NCI-H2081 treated with DMSO at 0.1 percent for 48 hours (cell line): ENCODE data around the gene NIN.

ENCODE experiments used
- DNase-seq: peaks from one replicate; lab custom pipeline; 2025; lab: John Stamatoyannopoulos, UW

NIN gene

DNA sequence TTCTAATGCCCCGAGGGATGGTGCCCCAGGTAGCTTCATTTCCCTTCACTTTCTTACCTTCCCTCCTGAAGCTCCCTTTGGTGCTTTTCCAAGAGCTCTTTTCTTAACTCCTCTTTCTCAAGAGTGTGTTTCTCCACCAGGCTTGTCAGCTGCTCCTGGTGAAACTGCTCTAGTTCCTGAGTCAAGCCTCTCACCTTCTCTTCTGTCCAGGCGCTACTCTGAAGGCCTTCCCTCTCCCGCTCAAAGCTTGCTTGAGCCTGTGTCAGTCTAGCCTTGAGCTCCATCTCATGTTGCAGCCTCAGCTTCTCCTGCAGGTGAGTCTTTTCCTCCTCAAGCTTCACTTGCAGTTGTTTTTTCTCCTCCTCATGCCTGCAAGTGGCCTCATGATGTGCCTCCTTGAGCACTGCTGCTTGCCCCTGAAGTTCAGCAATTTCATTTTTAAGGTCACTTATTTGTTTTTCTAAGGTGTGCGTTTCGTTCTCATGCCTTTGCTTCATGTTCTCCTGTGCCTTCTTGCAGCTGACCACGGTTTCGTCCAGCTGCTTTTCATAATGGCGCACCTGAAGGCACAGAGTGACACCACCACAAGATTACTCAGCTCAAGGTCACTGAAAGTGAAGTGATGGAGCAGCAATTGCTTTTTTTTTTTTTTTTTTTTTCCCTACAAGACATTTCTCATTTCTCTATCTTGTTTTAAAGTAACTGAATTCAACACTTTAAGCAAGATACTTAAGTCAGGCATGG, 71.0 kb downstream of the NIN start:
- no peak for DNase-seq

DNA sequence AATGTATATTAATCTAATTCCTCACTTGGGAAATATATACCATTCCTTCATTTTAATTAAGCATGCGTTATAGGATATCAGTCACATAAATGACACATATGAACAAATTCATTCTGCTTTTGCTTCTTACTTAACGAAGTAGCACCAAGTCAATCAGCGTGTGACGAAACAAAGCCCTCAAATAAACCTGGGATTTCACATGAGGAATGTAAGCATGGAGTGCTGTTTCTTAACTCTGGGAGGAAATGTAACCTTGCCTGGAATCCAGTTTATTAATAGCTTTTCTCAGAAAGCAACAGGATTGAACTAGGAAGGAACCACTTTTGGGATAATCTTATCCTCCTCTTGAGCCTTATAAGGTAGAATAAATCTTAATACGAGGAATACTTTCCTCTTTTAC, 72.0 kb downstream of the NIN start:
- DNase-seq: no peak

GRCh38 chr14:50758305-50758704, 72.7 kb downstream of the NIN start:
- no peak for DNase-seq

DNA sequence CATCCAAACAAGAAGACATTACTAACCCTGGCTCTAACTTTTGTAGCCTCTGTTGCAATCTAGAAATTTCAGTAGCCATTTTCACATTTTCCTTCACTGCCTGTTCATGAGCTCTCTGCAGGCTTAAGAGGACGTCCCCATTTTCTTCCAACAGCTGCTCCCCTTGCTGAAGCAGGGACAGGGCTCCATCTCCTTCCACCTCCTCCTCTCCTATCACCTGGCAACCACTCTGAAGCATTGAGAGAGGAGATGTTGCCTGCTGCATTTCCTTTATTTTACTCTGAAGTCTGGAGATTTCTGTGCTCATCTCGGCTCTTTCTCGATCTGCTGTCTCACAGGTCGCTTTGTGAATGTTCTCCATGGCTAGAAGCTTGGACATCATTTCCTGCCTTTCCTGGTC, 73.3 kb downstream of the NIN start:
- no peak for DNase-seq

- no peak for DNase-seq
Measured at GRCh38 chr14:50756300-50756699, 74.7 kb downstream of the NIN start.

- DNase-seq: no peak
Measured at GRCh38 chr14:50750323-50750722, 80.6 kb downstream of the NIN start.

DNA sequence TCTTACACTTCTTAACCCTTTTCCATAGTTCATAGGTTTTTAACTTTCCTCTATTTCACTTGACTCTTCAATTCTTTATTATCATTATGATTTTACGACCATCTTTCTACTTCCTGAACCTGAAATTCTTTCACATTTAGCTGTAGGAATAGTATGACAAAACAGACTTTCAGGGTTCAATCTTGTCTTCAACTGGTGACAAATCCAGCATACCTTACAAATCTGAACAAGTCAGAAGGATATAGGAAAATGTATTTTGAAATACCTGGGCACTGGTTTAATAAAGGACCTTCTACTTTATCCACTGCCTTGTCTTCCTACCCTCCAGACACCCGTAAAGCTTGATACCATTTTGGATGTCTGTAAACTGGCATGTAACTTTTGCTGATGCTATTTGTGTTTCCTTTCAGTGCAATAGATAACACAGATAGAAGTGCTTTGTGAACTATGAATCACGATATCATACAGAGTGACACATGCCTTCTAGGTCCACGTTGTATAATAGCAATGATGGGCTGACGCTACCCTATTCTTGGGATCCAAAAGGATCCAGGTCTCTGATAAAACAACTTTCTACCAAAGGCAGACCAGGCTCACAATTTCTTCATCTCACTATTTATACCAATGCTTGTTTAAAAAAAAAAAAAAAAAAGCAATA, 85.4 kb downstream of the NIN start:
- DNase-seq: no peak

- no peak for DNase-seq
Measured at GRCh38 chr14:50744231-50744630, 86.7 kb downstream of the NIN start.

GRCh38 chr14:50741567-50741966, 89.4 kb downstream of the NIN start:
- no peak for DNase-seq

- DNase-seq: no peak
Measured at GRCh38 chr14:50740856-50741255, 90.1 kb downstream of the NIN start.

DNA sequence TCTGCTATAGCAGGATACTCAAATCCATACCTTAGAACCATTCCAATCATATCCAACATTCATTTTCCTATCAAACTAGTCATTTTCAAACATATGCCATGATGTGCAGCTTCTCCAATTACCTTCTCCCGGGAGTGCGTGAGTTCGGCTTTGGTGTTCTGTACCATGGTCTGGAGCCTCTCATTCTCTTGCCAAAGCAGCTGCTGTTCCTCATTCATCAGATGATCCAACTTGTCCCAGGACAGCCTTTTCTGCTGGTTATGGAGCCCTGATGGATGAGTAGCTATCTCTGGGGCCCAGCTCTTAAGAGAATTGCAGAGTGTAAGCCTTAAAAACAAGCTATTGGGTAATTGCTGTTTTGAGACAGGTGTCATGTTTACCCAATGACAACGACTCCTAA, 91.8 kb downstream of the NIN start:
- DNase-seq: no peak

GRCh38 chr14:50736932-50737419, 94.0 kb downstream of the NIN start:
- no peak for DNase-seq

DNA sequence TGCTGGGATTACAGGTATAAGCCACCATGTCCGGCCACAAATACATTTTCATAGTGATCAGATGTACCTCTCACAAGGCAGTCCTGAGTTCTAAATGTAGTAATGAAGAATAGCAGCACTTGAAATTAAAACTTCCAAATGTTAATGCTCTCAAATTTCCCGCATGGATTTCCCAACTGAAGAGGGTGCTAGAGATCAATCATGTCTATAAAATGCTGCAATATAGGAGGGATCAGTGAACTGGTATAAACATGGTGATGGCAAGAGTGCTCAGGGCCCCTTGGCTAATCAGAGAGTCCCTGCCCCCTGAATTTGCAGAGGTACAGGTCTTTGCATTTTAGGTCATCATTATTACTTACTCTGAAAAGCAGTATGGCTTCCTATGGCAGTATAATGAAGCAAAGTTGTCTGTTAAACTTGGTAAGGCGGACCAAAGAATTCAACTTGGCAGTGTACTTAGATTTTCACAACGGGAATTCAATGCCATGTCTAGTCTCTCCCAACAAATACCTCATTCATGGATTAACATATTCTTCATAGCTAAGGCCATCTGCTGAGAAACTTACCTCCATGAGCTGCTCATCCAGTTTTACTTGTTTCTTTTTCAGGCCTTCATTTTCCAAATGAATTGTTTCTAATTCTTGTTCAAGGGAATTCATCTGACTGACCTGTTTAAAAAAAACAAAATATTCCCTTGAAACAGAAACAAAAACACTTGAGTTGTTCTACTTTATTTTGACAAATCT, 95.8 kb downstream of the NIN start:
- DNase-seq: no peak

DNA sequence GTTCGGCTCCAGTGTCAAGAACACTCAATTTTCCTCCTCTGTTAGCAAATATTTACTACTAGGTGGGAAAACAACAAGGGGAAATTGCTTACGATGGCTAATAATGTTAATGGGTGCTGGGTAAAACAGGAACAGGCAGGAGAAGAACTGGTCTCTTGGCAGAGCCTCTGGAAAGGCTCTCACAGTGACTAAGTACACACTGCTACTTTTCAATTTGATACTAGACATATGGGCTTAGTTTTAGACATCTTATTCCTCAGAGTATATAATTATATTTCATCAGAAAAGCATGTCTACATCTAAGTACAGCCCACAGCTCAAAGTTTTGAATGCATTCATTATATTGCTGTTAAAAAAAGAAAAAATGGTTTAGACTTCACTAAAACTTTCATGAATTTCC, 97.5 kb downstream of the NIN start:
- DNase-seq: no peak

DNA sequence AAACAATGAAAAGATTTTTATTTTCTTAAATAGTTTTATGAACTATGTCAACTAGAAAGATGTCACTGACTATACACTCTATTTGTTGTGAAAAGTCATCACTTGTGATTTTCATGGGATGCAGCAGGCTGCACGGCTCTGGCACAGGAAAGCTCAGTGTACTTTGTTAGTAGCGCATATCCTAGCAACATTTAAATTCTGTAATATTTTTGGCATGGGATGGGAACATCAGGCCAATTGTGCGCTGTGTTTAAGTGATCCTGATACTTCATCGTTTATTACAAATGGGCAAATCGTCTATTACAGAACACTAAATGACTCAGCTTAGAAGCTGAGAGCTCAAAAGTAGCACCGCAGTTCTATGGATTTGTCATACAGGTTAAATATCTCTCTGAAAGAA, 102.1 kb downstream of the NIN start:
- no peak for DNase-seq

GRCh38 chr14:50726372-50727107, 104.4 kb downstream of the NIN start:
- DNase-seq: no peak

- DNase-seq: no peak
Measured at GRCh38 chr14:50725761-50726160, 105.2 kb downstream of the NIN start.

DNA sequence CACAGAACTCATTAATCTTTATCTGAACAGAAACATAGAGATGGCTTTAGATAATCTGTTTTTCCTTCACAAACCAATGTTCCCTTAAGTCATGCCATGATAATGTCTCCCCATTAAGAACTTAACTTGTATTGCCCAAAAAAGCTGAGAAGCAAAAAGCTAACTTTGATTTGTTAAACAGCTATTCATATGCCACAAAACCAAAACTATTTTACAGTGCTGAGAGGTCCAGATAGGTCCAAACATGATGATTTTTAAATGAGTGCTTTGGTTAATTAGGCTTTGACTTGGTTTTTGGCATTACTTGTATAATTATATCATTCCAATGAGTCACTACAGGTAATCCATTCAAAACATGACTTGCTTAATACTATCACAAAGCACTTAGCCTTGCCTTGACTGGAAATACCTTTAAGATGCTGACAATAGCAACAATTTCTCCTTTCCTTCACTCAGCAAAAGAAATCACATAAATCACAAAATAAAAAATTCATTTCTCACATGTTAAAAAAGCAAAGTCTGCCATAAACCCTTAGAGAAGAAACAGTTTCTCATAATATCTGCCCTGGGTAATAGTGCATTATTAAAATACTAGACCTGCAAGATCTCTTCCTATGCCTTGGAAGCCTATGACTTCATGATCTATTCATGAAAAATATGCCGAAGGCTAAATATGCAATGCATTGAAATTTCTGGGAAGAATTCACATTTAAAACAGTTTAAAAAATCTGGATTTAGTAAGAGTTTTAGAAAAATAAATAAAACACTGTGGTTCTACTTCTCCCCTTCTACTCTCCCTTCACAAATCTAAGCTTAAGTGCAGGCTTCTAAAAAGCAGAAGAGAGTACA, 110.8 kb downstream of the NIN start:
- DNase-seq: no peak

DNA sequence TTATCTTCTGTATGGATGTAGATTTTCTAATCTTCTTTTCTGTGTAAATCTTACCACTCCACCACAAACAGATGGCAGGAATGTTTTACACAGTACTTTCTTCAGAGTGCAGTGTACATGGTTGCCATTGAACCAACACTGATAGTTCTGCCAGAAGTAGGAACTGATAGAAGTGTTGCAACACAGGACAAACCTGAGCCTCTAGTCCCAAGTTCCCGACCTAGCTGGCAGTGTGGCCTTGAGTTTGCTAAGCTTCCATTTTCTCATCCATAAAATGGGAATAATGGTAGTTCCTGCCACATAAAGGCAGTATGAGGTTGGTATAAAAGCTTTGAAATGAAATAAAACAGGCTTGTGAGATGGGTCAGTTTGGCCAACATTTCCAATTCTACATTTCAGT, 112.0 kb downstream of the NIN start:
- DNase-seq: no peak

DNA sequence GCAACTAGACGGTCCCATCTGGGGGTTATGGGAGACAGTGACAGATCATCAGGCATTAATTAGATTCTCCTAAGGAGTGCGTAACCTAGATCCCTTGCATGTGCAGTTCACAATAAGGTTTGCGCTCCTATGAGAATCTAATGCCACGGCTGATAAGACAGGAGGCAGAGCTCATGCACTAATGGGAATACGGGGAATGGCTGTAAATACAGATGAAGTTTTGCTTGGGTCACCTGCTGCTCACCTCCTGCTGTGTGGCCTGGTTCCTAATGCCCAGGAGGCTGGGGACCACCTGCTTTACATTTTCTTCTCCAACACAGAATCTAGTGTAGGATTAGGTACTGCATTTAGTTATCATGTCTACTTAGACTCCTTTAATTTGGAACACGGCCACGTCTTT, 113.2 kb downstream of the NIN start:
- DNase-seq: no peak

DNA sequence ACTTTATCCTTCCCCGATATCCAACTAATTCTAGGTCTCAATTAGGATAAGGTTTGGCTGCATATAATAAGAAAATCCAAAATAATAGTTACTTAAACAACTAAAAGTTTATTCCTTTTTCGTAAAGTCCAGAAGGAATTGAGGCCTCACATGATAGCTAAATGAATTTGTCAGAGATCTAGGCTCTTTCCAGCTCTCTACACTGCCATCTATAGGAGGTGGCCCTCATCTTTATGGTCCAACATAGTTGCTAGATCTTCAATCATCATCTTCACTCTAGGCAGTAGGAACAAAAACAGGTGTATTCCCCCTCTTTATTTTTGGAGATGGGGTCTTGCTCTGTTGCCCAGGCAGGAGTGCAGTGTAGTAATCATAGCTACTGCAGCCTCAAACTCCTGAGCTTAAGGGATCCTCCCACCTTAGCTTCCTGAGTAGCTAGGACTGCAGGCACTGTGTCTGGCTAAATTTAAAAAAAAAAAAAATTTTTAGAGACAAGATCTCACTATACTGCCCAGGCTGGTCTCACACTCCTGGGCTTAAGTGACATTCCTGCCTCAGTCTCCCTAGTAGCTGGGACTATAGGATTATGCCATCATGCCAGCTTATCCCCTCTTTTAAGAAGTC, 116.4 kb downstream of the NIN start:
- no peak for DNase-seq
